Retinal pigment epithelial cell (primary cell): Measurements from ENCODE around the gene CEPT1.

ENCODE experiments used
- DNase-seq: peaks from one replicate; pipeline ENCODE4 v3.0.0-alpha.2; 2010; ENCODE audit warnings: low read depth
- H3K4me3 ChIP-seq: 2 replicates; pipeline ENCODE4 v1.5.1; 2011; ENCODE audit warnings: mild to moderate bottlenecking, low read length, control low read depth, moderate library complexity
- TF ChIP-seq, protein P1 (sequence below): conservative IDR thresholded peaks from 2 replicates; pipeline ENCODE4 v1.5.1; 2011; ENCODE audit warnings: low read depth, low read length, control low read depth, inconsistent platforms

Gene CEPT1

DNA sequence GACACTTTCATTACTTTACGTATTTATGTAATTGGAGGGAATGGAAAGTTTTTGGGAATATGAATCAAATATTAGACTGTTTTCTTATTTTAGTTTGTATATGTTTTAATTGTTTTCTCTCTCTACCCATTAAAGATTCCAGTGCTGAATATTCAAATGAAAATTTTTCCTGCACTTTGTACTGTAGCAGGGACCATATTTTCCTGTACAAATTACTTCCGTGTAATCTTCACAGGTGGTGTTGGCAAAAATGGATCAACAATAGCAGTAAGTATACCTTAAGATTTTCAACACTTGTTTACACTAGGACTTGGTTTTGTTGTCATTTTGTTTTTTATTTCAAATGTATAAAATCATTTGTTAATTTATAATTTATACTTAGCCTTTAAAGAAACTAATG, 42.0 kb downstream of the CEPT1 start:
- TF ChIP-seq, protein P1, sequence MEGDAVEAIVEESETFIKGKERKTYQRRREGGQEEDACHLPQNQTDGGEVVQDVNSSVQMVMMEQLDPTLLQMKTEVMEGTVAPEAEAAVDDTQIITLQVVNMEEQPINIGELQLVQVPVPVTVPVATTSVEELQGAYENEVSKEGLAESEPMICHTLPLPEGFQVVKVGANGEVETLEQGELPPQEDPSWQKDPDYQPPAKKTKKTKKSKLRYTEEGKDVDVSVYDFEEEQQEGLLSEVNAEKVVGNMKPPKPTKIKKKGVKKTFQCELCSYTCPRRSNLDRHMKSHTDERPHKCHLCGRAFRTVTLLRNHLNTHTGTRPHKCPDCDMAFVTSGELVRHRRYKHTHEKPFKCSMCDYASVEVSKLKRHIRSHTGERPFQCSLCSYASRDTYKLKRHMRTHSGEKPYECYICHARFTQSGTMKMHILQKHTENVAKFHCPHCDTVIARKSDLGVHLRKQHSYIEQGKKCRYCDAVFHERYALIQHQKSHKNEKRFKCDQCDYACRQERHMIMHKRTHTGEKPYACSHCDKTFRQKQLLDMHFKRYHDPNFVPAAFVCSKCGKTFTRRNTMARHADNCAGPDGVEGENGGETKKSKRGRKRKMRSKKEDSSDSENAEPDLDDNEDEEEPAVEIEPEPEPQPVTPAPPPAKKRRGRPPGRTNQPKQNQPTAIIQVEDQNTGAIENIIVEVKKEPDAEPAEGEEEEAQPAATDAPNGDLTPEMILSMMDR = no peak
- no peak for DNase-seq
- no peak overlapping the region for H3K4me3 ChIP-seq

DNA sequence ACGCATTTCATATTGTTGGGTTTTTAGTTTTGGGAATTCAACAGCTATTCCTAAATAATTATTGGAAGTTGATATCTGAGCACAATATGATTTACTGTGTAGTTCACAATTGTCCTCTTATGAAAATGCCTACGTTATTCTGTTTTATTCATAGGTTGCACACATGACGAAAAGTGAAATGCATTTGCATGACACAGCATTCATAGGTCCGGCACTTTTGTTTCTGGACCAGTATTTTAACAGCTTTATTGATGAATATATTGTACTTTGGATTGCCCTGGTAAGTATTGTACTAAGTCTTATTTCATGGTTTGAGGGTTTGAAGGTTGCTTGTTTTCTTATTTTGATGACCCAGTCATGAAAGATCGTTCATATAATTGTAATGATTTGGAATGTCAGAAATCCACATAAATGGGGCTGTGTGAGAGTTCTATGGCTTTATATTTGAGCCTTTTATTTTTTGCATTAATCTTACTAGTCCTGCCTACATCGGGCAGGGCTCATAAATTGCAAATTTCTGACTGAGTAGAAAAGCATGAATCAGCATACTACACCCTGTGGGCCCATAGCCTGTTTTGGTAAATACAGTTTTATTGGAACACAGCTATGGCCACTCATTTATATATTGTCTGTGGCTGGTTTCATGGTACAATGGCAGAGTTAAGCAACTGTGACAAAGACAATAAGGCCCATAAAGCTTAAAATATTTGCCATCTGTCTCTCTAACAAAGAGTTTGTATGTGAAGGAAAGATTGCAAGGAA, 43.5 kb downstream of the CEPT1 start:
- TF ChIP-seq, protein P1 = no peak
- no peak for DNase-seq
- H3K4me3 ChIP-seq = no peak overlapping the region

DNA sequence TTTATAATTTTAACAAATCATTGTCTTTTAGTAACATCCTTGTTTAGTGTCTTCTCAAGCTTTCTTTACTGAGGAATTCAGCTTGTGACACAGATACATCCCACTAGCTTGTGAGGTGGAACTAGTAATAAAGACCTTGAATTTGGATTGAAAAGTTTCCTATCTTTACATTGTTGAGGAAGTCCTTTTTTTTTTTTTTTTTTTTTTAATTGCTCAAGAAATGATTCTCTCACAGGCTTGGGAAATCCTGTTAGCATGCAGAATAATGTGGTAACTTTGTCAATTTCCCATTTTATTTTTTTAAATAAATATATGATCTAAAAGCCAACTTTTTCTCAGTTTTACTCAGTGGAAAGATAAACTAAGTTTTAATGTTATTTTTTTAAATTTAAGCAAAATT, 44.6 kb downstream of the CEPT1 start:
- no peak for DNase-seq
- H3K4me3 ChIP-seq = no peak overlapping the region
- TF ChIP-seq, protein P1 = no peak

- no peak for DNase-seq
- H3K4me3 ChIP-seq = no peak overlapping the region
- TF ChIP-seq, protein P1 = no peak
These were observed 51.0 kb downstream of the CEPT1 start for GRCh38 chr1:111190931-111191451.

GRCh38 chr1:111191496-111191895, 51.5 kb downstream of the CEPT1 start:
- TF ChIP-seq, protein P1 = no peak
- H3K4me3 ChIP-seq = no peak overlapping the region
- DNase-seq = no peak

GRCh38 chr1:111192074-111192473, 52.1 kb downstream of the CEPT1 start:
- no peak for DNase-seq
- TF ChIP-seq, protein P1 = no peak
- H3K4me3 ChIP-seq = no peak overlapping the region
